Hematopoietic multipotent progenitor cell treated with erythropoietin and hydrocortisone succinate and interleukin-3 and kit ligand, for 6 days (in vitro differentiated cells): ENCODE data around the gene HAUS2.
A peak's percentile ranks its signal among the peaks of the same experiment; 100 is the strongest.
"Not testable (repeated sequence)": the region's sequence is repeated elsewhere in the genome, so short reads cannot be mapped to it uniquely, and the experiment has no call there.

Experiments used
- DNase-seq: peaks from one replicate; pipeline ENCODE4 v3.0.0-alpha.2; 2015

Gene HAUS2

DNA sequence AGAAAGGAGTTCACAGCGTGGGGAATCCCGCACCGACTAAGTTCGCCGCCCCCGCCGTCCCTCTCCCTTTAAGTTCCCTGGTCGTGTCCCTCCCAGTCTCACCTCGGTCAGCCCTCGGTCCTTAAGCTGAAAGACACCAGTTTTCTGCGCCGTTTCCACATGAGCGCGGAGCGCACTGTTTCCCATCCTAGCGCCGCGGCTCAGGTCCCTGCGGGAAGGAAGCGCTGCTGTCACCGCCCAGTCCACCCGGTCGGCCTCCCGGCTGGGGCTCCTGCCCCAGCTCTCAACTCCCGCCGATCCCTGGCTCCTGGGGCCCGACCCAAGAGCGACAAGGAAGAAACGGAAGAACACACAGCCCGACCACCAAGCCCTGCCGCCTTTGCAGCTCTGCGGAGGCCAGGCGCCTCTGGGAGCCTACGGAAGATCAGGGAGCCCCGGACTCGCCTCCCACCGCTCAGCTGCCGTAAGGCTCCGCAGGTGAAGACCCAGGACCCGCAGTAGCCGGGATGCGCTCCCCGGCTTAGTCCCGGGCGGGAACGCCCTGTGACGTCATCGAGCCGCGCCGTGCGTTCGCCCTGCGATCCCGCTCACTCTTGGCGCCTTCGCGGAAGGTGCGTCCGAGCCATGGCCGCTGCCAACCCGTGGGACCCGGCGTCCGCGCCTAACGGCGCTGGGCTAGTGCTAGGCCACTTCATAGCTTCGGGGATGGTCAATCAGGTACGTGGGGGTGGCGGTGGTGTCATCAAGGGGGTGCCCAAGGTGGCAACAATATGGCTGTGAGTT lies at the start of gene HAUS2, which contains the start of gene LRRC57:
TSS of gene HAUS2 (plus strand) at position 590 of the 783 bp plus-strand sequence. CDS start at position 625, 35 bp downstream.
TSS of gene LRRC57 (minus strand) at position 545 of the 783 bp plus-strand sequence. CDS start at position 186, 359 bp downstream.
- DNase-seq = peak; percentile 92

DNA sequence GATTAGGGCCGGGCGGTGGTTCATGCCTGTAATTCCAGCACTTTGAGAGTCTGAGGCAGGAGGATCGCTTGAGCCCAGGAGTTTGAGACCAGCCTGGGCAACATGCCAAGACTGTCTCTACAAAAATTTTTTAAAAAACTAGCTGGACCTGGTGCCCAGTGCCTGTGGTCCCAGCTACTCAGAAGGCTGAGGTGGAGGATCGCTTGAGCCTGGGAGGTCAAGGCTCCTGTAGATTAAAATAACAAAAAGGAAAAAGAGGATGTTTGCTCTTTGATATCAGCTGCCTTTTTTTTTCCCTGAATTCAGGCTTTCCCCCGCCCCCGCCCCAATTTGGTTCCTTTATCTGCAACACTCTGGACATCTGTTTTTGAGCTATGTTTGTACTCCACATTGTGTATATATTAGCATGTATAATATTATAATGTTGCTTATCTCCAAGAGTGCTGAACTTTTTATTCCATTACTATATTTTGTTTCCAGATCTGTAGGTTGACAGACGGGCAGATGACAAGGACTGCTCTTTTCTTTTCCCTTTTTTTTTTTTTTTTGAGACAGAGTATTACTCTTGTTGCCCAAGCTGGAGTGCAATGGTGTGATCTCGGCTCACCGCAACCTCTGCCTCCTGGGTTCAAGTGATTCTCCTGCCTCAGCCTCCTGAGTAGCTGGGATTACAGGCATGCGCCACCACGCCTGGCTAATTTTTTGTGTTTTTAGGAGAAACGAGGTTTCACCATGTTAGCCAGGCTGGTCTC lies 48.6 kb upstream of the HAUS2 start:
- peak; percentile 88 for DNase-seq

DNA sequence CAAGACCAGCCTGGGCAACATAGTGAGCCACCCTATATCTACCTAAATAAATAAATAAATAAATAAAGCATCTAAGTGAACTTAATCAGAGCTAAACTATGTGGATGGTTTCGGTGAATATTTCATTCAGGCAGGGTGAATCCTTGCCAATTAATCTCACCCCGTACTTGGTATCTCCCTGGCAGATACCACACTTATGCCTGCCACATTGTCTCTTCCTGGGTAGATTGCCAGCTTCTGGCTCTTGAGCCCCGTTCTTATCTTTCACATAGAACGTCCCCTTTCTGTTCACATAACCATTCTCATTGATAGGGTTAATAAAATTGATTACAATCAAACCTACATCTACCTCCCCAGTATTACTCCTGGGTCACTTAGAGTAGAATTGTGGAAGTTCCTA lies 46.2 kb upstream of the HAUS2 start:
- peak; percentile 86 for DNase-seq

DNA sequence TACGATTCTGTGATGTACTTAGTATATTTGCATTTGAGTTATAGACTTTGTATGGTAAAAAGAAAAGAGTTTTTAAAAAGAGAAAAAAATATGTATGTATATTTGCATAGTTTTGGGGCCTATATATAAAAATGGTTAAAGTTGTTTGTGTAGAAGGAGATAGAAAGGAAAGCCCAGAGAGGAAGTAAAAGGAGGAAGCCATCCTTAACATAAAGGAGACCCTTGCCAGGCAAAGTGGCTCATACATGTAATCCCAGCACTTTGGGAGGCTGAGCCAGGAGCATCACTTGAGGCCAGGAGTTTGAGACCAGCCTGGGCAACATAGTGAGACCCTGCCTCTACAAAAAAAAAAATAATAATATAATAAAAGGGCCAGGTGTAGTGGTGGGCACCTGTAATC lies 44.8 kb upstream of the HAUS2 start:
- DNase-seq = no peak

DNA sequence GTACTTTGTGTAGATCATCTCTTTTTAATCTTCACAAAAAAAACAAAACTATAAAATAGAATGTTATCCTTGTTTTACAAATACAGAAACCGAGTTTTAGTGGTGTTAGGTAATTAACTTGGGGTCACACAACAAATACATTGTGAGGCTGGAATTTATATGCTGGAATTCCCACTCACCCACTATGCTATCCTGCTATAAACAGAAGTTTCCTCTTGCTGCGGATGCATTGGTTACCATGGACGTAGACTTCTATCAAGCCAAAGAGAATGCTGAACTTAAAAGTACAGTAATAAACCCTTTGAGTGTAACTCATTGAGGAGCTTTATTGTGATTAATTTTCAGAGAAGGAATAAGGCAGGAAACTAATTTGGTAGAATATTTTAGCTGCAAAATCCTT lies 44.0 kb upstream of the HAUS2 start:
- no peak for DNase-seq

DNA sequence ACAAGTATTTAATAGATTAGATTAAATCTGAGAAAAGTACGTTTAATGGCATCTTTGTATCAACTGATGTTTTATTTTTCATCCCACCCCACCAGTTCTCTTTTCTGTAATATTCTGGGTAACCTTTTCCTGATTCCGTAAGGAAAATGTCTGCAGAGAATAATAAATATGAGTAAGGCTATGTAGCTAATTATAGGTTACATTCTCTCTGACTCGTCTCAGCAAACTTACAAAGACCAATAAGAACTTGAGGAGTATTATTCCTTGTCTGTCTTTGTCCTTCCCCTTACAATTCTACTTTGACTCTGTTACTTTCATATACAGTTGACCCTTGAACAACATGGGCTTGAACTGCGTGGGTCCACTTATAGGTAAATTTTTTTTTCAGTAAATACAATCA lies 41.1 kb upstream of the HAUS2 start:
- DNase-seq = no peak

DNA sequence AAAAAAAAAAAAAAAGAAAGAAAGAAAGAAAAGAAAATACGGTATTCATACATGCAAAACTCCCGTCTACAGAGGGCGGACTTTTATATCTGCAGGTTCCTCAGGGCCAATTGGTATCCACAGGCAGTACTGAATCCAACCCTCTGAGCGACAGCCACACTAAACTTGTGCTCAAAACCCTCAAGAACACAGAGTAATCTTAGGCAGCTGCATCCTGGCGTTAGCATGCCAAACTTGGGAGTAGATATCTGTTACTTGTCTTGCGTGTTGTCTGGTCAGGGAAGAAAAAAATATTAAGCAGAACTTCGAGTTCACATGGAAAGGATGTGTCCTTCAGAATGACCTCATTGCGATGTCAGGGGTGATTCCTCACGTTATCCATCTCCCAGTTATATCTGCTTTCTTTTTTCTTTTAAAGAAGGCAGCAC lies 40.4 kb upstream of the HAUS2 start:
- DNase-seq = peak; percentile 43

DNA sequence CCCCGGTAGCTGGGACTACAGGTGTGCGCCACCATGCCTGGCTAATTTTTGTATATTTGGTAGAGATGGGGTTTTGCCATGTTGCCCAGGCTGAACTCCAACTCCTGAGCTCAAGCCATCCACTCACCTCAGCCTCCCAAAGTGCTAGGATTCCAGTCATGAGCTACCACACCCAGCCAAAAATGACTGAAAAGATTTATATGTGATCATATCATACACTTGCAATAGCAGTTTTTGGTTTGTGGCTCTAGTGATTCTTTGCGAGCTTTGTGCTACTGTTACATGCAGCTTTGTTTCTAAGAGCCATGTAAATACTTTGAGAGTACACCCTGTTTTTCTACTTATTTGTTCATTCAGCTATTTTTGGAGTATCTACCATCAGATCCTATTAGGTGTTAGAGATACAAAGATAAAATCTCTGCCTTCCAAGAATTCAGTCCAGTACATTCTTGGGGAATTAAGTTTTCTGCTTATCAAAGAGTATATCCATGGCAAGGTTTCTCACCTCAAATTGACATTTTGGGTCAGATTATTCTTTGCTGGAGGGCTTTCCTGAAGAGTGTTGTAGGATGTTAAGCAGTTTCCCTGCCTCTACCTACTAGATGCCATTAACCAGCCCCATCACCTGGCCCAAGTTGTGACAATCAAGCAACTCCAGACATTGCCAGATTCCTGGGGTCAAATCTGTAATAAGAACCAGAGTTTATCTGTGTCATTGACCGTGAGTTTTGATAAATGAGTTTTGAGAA lies 38.2 kb upstream of the HAUS2 start:
- DNase-seq = no peak

DNA sequence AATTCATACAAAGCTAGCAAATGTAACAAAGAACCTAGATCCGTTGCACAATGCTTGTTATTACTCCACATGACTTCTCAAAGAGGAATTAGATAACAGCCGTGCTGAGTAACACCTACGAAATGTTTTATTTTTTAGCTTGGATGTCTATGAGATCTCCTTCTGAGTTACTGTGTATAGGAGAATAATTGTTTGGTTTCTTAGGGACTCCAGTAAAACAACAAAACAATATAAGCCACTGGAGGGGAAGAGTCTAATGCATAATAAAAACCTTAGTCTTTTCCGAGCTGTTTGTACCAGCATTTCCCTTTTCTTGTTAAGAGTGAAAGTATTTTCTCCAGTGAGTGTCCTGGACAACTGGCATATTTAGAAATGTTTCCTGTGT lies 37.6 kb upstream of the HAUS2 start:
- DNase-seq = peak; percentile 64

DNA sequence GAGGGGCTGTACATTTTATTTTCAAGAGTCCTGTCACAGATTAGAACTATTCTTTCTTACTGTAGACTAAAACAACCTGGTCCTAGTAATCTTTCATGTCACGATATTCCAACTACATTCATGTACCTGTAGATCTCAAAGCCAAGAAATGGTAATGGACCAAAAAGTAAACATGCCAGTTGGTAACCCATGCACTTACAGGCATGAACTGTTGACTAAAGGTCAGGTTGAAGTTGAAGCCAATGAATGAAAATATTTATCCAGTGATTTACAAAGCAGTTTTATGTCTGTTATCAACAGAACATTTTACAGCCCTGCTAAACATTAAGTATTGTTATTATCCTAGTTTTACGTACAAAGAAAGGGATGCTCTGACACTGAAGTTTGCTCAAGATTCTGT lies 25.3 kb upstream of the HAUS2 start:
- DNase-seq = no peak

DNA sequence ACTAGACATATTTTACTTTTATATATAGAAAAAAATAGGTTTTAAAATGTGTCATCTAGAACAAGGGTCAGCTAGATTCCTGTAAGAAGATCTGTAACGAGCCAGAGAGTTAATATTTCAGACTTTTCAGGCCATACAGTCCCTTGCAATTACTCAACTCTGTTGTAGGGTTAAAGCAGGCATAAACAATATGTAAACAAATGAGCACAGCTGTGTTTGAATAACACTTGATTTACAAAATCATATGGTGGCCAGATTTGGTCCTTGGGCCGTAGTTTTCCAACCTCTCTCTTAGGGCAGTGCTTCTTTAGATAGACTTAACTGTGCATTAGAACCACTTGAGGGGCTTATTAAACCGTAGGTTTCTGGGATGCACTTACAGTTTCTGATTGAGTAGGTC lies 19.7 kb upstream of the HAUS2 start:
- no peak for DNase-seq

DNA sequence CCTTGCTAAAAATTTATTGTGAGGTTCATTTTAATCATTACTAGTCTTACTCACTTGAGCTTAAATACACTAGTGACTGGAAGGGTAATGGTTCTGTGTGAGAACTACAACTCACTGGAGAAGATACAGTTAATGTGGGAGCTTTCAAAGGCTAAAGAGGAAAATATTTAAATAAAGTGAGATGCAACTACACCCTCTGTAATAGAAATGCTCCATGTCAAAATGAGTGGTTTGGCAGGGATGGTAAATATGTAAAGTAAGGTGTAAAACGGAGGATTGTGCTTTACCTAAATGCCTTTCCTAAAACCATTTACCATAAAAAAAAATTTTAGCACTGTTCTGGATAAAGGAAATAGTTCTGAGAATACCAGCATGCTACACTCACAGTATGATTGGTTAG lies 15.4 kb upstream of the HAUS2 start:
- no peak for DNase-seq

DNA sequence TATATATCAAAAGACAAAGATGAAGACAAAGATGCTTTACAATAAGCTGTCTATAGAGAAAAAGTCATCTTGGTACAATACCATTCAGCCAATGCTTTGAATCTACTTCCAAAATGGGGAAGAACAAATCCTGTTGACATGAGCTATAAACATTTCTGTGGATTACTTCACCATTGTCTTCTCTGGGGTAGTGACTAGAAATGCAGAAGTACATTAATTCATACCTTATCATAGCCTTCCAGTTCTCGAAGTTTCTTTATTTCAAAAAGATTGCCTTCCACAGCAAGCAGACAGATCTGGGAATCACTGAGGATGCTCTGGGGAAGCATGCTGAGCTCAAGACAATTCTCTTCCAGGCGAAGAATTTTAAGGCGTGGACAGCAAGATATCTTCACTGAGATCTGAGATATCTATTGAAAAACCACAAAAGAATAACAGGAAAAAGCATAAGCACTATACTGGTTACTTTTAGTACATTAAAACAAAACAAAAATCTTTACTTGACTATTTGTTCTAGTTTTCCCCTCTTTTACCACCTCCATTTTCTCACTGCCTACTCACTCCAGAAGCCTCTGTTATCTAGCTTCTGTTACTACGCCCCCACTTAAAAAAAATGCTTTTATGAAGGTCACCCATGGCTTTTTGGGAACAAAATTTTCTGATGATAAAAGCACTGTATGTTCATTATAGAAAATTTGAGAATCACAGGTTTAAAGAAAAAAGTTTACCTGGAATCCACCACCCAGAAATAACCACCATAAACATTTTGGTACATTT lies 3.6 kb upstream of the HAUS2 start:
- DNase-seq = peak; percentile 60

DNA sequence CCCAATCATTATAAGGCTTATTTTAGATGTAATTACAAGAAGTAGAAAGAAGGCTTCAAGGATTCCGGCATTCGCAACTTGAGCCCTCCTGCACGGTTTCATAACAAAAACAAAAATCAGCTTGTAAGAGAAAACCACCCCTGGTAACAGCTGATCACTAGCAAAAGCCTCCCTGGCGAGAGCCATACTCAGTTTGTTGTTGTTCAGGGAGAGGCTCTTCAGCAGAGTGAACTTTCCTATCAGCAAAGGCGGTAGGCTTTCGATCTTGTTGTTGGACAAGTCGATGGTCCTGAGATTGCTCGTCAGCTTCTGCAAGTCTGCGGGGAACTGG lies 755 bp upstream of the HAUS2 start:
- no peak for DNase-seq

DNA sequence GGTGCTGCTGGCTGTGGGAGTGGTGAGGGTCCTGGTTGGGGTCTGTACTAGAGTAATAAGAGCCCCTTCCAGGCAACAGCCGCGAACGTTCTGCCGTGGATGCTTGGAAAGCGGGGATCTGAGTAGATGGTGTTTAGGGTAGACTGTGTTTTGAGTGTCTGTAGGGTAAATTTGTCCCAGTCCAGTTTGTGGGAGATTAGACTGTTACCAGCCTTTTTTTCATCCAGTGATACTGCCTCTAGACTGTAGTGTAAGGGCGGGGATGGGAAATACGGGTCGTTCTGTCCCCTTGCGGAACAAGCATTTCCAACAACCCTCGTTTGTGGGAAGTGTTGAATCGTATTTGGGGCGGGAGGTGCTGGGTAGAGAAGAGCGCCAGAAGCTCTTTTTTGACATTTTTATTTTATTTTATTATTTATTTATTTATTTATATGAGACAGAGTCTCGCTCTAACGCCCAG lies 424 bp downstream of the HAUS2 start:
- peak; percentile 84 for DNase-seq

DNA sequence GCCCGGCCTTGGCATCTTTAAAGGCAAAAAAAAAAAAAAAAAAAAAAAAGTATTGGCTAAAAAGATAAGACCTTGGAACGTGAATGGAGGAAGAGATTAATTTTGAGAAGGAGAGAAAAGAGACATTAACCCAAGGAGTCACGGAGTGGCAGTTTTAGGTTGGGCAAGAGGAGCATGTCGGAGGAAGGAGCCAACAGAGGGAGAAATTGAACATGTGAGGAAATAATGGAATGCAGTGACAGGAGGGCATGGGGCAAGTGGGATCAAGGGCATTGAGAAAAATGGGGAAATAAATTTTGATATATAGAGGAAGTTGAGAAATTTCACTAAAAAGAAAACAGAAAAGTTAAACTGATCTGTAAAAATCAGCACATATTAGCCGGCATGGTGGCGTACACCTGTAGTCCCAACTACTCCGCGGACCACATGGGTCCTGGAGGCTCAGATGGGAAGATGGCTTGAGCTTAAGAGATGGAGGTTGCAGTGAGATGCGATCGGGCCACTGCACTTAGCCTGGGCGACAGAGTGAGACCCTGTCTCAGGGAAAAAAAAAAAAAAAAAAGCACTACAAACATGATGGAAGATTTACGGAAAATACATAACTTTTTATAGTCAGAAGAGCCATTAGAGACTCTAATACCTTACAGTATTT lies 1.2 kb downstream of the HAUS2 start:
- DNase-seq = peak; percentile 69

DNA sequence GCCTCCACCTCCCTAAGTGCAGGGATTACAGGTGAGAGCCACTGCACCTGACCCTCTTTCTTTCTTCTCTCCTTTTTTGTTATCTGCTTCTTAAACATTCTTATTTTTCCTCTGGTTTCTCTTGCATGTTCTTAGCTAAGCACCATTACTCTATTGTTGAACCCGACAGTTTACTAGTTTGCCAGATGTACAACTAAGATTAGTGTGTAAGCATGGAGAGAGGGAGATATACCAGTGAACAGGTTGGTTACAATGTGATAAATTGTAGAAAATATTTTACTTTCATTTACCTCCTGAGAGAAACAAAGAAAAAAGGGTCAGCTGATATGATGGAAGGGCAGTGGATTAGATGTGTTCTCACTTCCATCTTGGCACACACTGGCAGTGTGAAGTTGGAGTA lies 4.9 kb downstream of the HAUS2 start:
- peak; percentile 65 for DNase-seq

DNA sequence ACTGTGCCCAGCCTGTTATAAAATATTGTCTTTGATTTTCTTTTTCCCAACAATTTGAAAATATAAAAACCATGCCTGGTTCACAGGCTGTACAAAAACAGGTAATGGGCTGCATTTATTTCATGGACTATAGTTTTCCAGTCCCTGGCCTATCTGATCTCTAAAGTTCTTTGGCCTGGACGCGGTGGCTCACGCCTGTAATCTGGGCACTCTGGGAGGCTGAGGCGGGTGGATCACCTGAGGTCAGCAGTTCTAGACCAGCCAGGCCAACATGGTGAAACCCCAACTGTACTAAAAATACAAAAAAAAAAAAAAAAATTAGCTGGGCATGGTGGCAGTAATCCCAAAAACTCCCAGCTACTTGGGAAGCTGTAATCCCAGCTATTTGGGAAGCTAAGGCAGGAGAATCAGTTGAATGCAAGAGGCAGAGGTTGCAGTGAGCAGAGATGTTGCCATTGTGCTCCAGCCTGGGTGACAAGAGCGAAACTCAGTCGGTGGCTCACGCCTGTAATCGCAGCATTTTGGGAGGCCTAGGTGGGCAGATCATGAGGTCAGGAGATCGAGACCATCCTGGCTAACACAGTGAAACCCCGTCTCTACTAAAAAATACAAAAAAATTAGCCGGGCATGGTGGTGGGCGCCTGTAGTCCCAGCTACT lies 8.0 kb downstream of the HAUS2 start:
- not testable (repeated sequence) for DNase-seq

DNA sequence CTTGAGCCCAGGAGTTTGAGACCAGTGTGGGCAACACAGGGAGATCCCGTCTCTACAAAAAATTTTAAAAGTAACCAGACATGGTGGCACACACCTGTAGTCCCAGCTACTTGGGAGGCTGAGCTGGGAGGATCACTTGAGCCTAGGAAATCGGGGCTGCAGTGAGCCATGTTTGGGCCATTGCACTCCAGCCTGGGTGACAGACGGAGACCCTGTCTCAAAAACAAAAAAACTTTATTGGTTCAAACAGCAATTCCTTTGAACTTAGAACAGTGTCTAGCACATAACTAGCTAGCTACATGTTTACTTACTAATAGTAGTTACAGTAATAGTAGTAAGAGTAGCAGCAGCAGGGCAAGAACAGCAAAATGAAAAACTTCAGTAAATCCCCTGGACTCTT lies 10.1 kb downstream of the HAUS2 start:
- DNase-seq = no peak

DNA sequence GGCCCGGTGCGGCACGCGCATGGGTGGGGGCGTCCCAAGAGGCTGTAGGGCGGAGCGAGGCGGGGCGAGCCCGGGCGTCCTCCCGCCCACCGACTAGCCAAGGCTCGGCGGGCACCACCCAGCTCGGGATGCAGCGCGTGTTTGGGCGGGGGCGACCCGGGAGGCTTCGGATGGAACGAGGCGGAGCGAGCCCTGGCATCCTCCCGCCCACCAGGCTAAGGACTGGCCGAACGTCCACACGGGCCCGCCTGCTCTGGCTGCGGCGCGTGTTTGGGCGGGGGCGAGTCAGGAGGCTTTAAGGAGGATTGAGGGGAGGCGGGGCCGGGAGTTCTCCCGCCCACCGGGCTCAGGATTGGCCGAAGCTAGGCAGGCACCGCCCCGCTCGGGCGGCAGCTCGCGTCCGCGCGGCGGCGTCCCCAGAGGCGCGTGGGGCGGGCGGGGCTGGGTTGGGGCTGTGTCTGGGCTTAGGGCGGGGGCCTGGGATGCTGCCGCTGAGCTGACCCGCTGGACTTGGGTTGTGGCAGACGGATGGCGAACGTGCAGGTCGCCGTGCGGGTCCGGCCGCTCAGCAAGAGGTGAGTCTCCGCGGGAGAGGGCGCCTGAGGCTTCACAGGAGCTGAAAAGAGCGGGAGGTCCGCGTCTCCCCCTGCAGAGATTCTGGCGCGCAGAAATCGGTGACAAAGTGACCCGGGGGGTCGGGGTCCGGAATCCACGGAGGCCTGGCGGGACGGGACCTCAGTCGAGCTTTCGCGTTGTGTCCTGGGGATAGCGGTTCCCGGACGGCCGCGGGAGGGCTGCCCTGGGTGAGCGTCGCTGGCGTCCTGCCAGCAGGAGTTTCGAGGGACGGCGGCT lies 26.8 kb downstream of the HAUS2 start, which contains the start of gene STARD9:
TSS of gene STARD9 (plus strand) at position 419 of the 852 bp plus-strand sequence. CDS start at position 529, 110 bp downstream.
- peak; percentile 98 for DNase-seq
